WTC11 (cell line): ENCODE measurements around the gene ZMYM5. TPM values are rescaled to one million over a fixed set of nuclear protein-coding genes. Genes with fewer than 3 reads are reported as not detected.
"Not testable (repeated sequence)": the region's sequence is repeated elsewhere in the genome, so short reads cannot be mapped to it uniquely, and the experiment has no call there.

Source experiments
- ATAC-seq: fragments of 200-7000 bp; cut with Tn5 transposase; 2 replicates; pipeline ENCODE4 v1.10.0; 2021; ENCODE audit warnings: mild to moderate bottlenecking, moderate library complexity
- CTCF ChIA-PET: fragments of 300-600 bp; sonication (Branson Sonifier 250); formaldehyde crosslinking; loops from one replicate; lab custom pipeline; 2021; ENCODE audit warnings: antibody characterized with exemption; lab: Charles Lee
- POLR2A ChIA-PET: fragments of 350-600 bp; sonication (Branson Sonifier 250); formaldehyde crosslinking; loops from one replicate; lab custom pipeline; 2021; ENCODE audit warnings: antibody characterized with exemption; lab: Charles Lee
- DNase-seq: peaks from one replicate; pipeline ENCODE4 v3.0.0; 2021; ENCODE audit warnings: low spot score
- H3K27ac Mint-ChIP-seq: 2 replicates; pipeline ENCODE4 v1.8.0; 2021; ENCODE audit warnings: mixed read lengths
- H3K27me3 Mint-ChIP-seq: 2 replicates; pipeline ENCODE4 v1.8.0; 2021; ENCODE audit warnings: low read depth, mild to moderate bottlenecking, moderate library complexity, mixed read lengths
- H3K36me3 Mint-ChIP-seq: 2 replicates; pipeline ENCODE4 v1.8.0; 2021; ENCODE audit warnings: mixed read lengths
- H3K4me1 Mint-ChIP-seq: 2 replicates; pipeline ENCODE4 v1.8.0; 2022; ENCODE audit warnings: mixed read lengths
- H3K4me3 Mint-ChIP-seq: 2 replicates; pipeline ENCODE4 v1.8.0; 2021; ENCODE audit warnings: mild to moderate bottlenecking, moderate library complexity, mixed read lengths
- H3K9me3 Mint-ChIP-seq: 2 replicates; pipeline ENCODE4 v1.8.0; 2021; ENCODE audit warnings: mixed read lengths
- ATF1 ChIP-seq: sonication (generic); formaldehyde crosslinking; IDR thresholded peaks from 2 replicates; pipeline ENCODE4 v1.8.1; 2023; ENCODE audit warnings: mild to moderate bottlenecking, moderate library complexity, missing genetic modification reagents
- CBFB ChIP-seq: sonication (generic); formaldehyde crosslinking; IDR thresholded peaks from 2 replicates; pipeline ENCODE4 v1.8.1; 2022; ENCODE audit warnings: mild to moderate bottlenecking, low read depth, missing genetic modification reagents
- ETV6 ChIP-seq: sonication (generic); formaldehyde crosslinking; IDR thresholded peaks from 2 replicates; pipeline ENCODE4 v1.8.1; 2022; ENCODE audit warnings: mild to moderate bottlenecking, missing genetic modification reagents
- GRHL2 ChIP-seq: fragments of 250-450 bp; sonication (Bioruptor Pico); IDR thresholded peaks from 2 replicates; pipeline ENCODE4 v1.8.0; 2022; ENCODE audit warnings: mild to moderate bottlenecking, moderate library complexity; ENCODE audit not compliant: insufficient replicate concordance, severe bottlenecking
- IRF2 ChIP-seq: sonication (generic); formaldehyde crosslinking; IDR thresholded peaks from 2 replicates; pipeline ENCODE4 v1.8.0; 2022; ENCODE audit warnings: low read depth, missing genetic modification reagents, borderline replicate concordance
- MXD4 ChIP-seq: fragments of 250-450 bp; sonication (Bioruptor Pico); IDR thresholded peaks from 2 replicates; pipeline ENCODE4 v1.8.0; 2021; ENCODE audit warnings: mild to moderate bottlenecking, moderate library complexity, borderline replicate concordance
- MYBL2 ChIP-seq: sonication (generic); formaldehyde crosslinking; IDR thresholded peaks from 2 replicates; pipeline ENCODE4 v1.8.1; 2023; ENCODE audit warnings: mild to moderate bottlenecking, moderate library complexity, missing genetic modification reagents
- NR3C1 ChIP-seq: sonication (generic); formaldehyde crosslinking; conservative IDR thresholded peaks from 2 replicates; pipeline ENCODE4 v1.8.1; 2023; ENCODE audit warnings: low read depth, mild to moderate bottlenecking, missing genetic modification reagents
- PRRX2 ChIP-seq: fragments of 250-450 bp; sonication (Bioruptor Pico); IDR thresholded peaks from 2 replicates; pipeline ENCODE4 v1.8.0; 2021; ENCODE audit warnings: mild to moderate bottlenecking
- TP53 ChIP-seq: sonication (generic); formaldehyde crosslinking; IDR thresholded peaks from 2 replicates; pipeline ENCODE4 v1.8.1; 2023; ENCODE audit warnings: mild to moderate bottlenecking, missing genetic modification reagents
- ZNF138 ChIP-seq: sonication (generic); formaldehyde crosslinking; conservative IDR thresholded peaks from 2 replicates; pipeline ENCODE4 v1.8.1; 2022; ENCODE audit warnings: mild to moderate bottlenecking, moderate library complexity, missing genetic modification reagents
- ZNF317 ChIP-seq: sonication (generic); formaldehyde crosslinking; IDR thresholded peaks from 2 replicates; pipeline ENCODE4 v1.8.1; 2023; ENCODE audit warnings: low read depth, mild to moderate bottlenecking, moderate library complexity, missing genetic modification reagents, borderline replicate concordance
- ZNF416 ChIP-seq: fragments of 250-450 bp; sonication (Bioruptor Pico); IDR thresholded peaks from 2 replicates; pipeline ENCODE4 v1.9.0; 2021; ENCODE audit warnings: mild to moderate bottlenecking, inconsistent platforms
- total RNA-seq: library from RNA; stranded (reverse); gene quantifications from 3 replicates; pipeline ENCODE4 v1.2.3, GENCODE V29; 2021
- TF ChIP-seq, protein P1 (sequence below): sonication (generic); formaldehyde crosslinking; IDR thresholded peaks from 2 replicates; pipeline ENCODE4 v1.8.1; 2022; ENCODE audit warnings: low read depth, mild to moderate bottlenecking, moderate library complexity, missing genetic modification reagents, borderline replicate concordance
- TF ChIP-seq, protein P2 (sequence below): fragments of 250-450 bp; sonication (Bioruptor Pico); IDR thresholded peaks from 2 replicates; pipeline ENCODE4 v1.8.0; 2021; ENCODE audit warnings: mild to moderate bottlenecking
- TF ChIP-seq, protein P3 (sequence below): sonication (generic); formaldehyde crosslinking; IDR thresholded peaks from 2 replicates; pipeline ENCODE4 v1.8.1; 2023; ENCODE audit warnings: mild to moderate bottlenecking, missing genetic modification reagents, moderate library complexity
- TF ChIP-seq, protein P4 (sequence below): fragments of 200-600 bp; IDR thresholded peaks from 2 replicates; pipeline ENCODE4 v1.8.0; 2022; ENCODE audit warnings: antibody characterized with exemption
- TF ChIP-seq, protein P5 (sequence below): sonication (generic); formaldehyde crosslinking; IDR thresholded peaks from 2 replicates; pipeline ENCODE4 v1.8.1; 2022; ENCODE audit warnings: mild to moderate bottlenecking, missing genetic modification reagents, moderate library complexity, borderline replicate concordance
- TF ChIP-seq, protein P6 (sequence below): sonication (generic); formaldehyde crosslinking; IDR thresholded peaks from 2 replicates; pipeline ENCODE4 v1.8.0; 2022; ENCODE audit warnings: mild to moderate bottlenecking, missing genetic modification reagents
- TF ChIP-seq, protein P7 (sequence below): sonication (generic); formaldehyde crosslinking; IDR thresholded peaks from 2 replicates; pipeline ENCODE4 v1.8.1; 2022; ENCODE audit warnings: missing genetic modification reagents, borderline replicate concordance

Gene ZMYM5
- total RNA-seq, 1 experiment from 2014 or later, result 10.3 TPM

DNA sequence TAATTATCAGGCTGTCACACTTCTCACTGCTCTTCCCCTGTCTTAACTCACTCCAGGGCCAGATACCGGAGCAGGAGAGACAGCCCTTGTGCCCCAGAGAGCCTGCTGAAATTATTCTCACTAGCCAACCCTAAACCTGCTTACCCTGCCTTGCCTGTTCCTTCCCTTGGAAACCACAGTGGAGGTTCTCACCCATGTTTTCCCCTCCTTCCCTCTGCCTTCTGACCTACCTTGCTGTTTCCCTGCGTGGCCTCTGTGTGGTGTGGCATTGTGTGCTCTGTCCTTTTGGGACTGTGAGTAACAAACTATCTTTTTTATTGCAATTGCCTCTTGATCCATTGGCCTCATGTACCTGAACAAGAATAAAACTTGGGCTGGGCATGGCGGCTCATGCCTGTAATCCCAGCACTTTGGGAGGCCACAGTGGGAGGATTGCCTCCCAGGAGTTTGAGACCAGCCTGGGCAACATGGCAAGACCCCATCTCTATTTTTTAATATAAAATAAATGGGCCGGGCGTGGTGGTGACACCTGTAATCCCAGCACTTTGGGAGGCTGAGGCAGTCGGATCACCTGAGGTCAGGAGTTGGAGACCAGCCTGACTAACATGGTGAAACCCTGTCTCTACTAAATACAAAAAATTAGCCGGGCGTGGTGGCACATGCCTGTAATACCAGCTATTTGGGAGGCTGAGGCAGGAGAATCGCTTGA is 42.2 kb upstream of the ZMYM5 start:
- CTCF ChIA-PET, DNase-seq, H3K4me3 Mint-ChIP-seq, POLR2A ChIA-PET, H3K4me1 Mint-ChIP-seq, H3K27me3 Mint-ChIP-seq, ATAC-seq, H3K9me3 Mint-ChIP-seq, H3K36me3 Mint-ChIP-seq, H3K27ac Mint-ChIP-seq: not testable (repeated sequence)

DNA sequence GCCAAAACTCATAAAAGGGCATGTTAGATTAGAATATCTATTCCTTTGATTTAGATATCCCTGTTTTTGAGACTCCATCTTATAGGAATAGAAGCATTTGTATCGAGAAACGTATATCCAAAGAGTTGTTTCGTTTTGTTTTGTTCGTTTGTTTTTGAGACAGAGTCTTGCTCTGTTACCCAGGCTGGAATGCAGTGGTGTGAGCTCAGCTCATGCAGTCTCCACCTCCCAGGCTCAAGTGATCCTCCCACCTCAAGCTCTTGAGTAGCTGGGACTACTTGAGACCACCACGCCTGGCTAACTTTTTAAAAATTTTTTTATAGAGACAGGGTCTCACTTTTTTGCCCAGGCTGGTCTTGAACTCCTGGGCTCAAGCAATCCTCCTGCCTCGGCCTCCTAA is 26.6 kb upstream of the ZMYM5 start:
- ChIA-PET POLR2A (no interaction called here), CTCF (interaction anchor here (2.3 kb wide), 1 partner anchor 25 kb away, joined by 5 read pairs; no protein-coding TSS in a partner anchor)
- H3K27me3 Mint-ChIP-seq, result no peaks in the 10 kb centered on the region
- H3K9me3 Mint-ChIP-seq, result no peaks in the 10 kb centered on the region
- TF ChIP-seq, protein P1, sequence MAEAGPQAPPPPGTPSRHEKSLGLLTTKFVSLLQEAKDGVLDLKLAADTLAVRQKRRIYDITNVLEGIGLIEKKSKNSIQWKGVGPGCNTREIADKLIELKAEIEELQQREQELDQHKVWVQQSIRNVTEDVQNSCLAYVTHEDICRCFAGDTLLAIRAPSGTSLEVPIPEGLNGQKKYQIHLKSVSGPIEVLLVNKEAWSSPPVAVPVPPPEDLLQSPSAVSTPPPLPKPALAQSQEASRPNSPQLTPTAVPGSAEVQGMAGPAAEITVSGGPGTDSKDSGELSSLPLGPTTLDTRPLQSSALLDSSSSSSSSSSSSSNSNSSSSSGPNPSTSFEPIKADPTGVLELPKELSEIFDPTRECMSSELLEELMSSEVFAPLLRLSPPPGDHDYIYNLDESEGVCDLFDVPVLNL (CRISPR knock-in tag), result no peak
- no peak for TF ChIP-seq CBFB (CRISPR knock-in tag)
- no peak for TF ChIP-seq ZNF416 (CRISPR knock-in tag)
- no peak for TF ChIP-seq ZNF317 (CRISPR knock-in tag)
- TF ChIP-seq ATF1 (CRISPR knock-in tag), result no peak
- TF ChIP-seq, protein P2, sequence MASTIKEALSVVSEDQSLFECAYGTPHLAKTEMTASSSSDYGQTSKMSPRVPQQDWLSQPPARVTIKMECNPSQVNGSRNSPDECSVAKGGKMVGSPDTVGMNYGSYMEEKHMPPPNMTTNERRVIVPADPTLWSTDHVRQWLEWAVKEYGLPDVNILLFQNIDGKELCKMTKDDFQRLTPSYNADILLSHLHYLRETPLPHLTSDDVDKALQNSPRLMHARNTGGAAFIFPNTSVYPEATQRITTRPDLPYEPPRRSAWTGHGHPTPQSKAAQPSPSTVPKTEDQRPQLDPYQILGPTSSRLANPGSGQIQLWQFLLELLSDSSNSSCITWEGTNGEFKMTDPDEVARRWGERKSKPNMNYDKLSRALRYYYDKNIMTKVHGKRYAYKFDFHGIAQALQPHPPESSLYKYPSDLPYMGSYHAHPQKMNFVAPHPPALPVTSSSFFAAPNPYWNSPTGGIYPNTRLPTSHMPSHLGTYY (CRISPR knock-in tag), result no peak
- TF ChIP-seq, protein P3, sequence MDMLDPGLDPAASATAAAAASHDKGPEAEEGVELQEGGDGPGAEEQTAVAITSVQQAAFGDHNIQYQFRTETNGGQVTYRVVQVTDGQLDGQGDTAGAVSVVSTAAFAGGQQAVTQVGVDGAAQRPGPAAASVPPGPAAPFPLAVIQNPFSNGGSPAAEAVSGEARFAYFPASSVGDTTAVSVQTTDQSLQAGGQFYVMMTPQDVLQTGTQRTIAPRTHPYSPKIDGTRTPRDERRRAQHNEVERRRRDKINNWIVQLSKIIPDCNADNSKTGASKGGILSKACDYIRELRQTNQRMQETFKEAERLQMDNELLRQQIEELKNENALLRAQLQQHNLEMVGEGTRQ (CRISPR knock-in tag), result no peak
- no peak for TF ChIP-seq IRF2 (CRISPR knock-in tag)
- TF ChIP-seq, protein P4, sequence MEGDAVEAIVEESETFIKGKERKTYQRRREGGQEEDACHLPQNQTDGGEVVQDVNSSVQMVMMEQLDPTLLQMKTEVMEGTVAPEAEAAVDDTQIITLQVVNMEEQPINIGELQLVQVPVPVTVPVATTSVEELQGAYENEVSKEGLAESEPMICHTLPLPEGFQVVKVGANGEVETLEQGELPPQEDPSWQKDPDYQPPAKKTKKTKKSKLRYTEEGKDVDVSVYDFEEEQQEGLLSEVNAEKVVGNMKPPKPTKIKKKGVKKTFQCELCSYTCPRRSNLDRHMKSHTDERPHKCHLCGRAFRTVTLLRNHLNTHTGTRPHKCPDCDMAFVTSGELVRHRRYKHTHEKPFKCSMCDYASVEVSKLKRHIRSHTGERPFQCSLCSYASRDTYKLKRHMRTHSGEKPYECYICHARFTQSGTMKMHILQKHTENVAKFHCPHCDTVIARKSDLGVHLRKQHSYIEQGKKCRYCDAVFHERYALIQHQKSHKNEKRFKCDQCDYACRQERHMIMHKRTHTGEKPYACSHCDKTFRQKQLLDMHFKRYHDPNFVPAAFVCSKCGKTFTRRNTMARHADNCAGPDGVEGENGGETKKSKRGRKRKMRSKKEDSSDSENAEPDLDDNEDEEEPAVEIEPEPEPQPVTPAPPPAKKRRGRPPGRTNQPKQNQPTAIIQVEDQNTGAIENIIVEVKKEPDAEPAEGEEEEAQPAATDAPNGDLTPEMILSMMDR, result no peak
- no peak for TF ChIP-seq ZNF138 (CRISPR knock-in tag)
- TF ChIP-seq, protein P5, sequence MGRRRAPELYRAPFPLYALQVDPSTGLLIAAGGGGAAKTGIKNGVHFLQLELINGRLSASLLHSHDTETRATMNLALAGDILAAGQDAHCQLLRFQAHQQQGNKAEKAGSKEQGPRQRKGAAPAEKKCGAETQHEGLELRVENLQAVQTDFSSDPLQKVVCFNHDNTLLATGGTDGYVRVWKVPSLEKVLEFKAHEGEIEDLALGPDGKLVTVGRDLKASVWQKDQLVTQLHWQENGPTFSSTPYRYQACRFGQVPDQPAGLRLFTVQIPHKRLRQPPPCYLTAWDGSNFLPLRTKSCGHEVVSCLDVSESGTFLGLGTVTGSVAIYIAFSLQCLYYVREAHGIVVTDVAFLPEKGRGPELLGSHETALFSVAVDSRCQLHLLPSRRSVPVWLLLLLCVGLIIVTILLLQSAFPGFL (CRISPR knock-in tag), result no peak
- no peak for TF ChIP-seq TP53 (CRISPR knock-in tag)
- H3K4me3 Mint-ChIP-seq, result no peak overlapping the region
- DNase-seq, result no peak
- H3K27ac Mint-ChIP-seq, result no peak overlapping the region
- ATAC-seq, result no peak
- H3K36me3 Mint-ChIP-seq, result no peaks in the 10 kb centered on the region
- no peaks in the 10 kb centered on the region for H3K4me1 Mint-ChIP-seq

DNA sequence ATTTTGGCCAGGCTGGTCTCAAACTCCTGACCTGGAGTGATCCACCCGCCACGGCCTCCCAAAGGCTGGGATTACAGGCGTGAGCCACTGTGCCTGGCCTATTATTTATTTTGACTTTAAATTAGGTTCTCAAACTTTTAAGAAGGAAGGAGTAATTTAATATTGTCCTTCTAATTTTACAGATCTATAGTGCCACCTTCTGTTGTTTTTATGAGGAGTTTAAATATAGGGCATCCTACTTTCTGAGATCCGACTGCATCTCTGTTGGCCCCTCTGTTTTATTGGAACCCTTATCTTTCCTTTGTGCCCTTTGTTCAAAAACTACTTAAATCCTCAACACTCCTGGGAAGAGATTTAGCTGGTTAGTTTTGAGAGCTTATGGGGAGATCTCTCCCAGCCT is 25.4 kb upstream of the ZMYM5 start:
- POLR2A ChIA-PET, result no interaction called here
- CTCF ChIA-PET, result interaction anchor here (2.3 kb wide), 1 partner anchor 24 kb away, joined by 5 read pairs; no protein-coding TSS in a partner anchor
- no peak for ATAC-seq
- no peaks in the 10 kb centered on the region for H3K27me3 Mint-ChIP-seq
- no peak overlapping the region for H3K4me3 Mint-ChIP-seq
- no peaks in the 10 kb centered on the region for H3K36me3 Mint-ChIP-seq
- H3K27ac Mint-ChIP-seq, result no peak overlapping the region
- H3K9me3 Mint-ChIP-seq, result peaks cover 7% of the 10 kb centered on the region; the same call in 1 of the 2 replicates
- H3K4me1 Mint-ChIP-seq, result no peaks in the 10 kb centered on the region
- no peak for DNase-seq
- TF ChIP-seq ETV6 (CRISPR knock-in tag) (no peak), MXD4 (CRISPR knock-in tag) (no peak), MYBL2 (no peak), NR3C1 (CRISPR knock-in tag) (no peak), PRRX2 (CRISPR knock-in tag) (no peak), ZNF138 (CRISPR knock-in tag) (no peak), GRHL2 (CRISPR knock-in tag) (no peak)
- TF ChIP-seq, protein P6, sequence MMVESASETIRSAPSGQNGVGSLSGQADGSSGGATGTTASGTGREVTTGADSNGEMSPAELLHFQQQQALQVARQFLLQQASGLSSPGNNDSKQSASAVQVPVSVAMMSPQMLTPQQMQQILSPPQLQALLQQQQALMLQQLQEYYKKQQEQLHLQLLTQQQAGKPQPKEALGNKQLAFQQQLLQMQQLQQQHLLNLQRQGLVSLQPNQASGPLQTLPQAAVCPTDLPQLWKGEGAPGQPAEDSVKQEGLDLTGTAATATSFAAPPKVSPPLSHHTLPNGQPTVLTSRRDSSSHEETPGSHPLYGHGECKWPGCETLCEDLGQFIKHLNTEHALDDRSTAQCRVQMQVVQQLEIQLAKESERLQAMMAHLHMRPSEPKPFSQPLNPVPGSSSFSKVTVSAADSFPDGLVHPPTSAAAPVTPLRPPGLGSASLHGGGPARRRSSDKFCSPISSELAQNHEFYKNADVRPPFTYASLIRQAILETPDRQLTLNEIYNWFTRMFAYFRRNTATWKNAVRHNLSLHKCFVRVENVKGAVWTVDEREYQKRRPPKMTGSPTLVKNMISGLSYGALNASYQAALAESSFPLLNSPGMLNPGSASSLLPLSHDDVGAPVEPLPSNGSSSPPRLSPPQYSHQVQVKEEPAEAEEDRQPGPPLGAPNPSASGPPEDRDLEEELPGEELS (CRISPR knock-in tag), result no peak
- TF ChIP-seq, protein P7, sequence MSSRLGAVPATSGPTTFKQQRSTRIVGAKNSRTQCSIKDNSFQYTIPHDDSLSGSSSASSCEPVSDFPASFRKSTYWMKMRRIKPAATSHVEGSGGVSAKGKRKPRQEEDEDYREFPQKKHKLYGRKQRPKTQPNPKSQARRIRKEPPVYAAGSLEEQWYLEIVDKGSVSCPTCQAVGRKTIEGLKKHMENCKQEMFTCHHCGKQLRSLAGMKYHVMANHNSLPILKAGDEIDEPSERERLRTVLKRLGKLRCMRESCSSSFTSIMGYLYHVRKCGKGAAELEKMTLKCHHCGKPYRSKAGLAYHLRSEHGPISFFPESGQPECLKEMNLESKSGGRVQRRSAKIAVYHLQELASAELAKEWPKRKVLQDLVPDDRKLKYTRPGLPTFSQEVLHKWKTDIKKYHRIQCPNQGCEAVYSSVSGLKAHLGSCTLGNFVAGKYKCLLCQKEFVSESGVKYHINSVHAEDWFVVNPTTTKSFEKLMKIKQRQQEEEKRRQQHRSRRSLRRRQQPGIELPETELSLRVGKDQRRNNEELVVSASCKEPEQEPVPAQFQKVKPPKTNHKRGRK (CRISPR knock-in tag), result no peak
